ENCODE results near the gene GOLPH3L.

DNA sequence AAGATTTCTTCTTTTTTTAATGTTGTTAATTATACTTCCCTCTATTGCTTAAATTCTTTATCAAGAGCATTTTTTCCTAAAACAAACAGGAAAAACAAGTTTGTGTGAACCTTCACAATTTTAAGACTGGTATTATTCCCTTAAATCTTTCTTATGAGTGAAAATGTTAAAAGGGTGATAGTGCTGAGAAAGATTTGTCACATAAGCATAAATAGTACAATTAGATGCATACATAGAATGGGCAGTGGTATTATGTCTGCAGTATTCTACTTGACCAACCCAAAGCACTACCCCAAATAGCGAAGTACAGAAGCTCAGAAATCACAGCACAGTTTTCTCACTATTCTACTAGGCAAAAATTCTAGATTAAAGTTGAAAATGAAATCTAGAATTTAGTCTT, 18.0 kb downstream of the GOLPH3L start:
- TF ChIP-seq ZNF274 (IDR thresholded peaks at IDR 0.05; ENCODE audit: low read depth, low read length), result no peak
- TF ChIP-seq YY1 (IDR thresholded peaks at IDR 0.05; ENCODE audit: insufficient read depth, insufficient read length), result no peak
- TF ChIP-seq SUZ12 (IDR thresholded peaks at IDR 0.05; ENCODE audit: extremely low read depth, insufficient read depth, insufficient read length), result no peak
